ENCODE data around the gene PHLDB2. TPM values are rescaled to one million over a fixed set of nuclear protein-coding genes. Genes with fewer than 3 reads are reported as not detected.

The PHLDB2 gene
- total and polyA plus RNA-seq, 2 of the 4 experiments (the other 2 are of a cell fraction), result 10.6 to 28.7 TPM

GRCh38 chr3:111852540-111852939 is 6.5 kb upstream of the PHLDB2 start:
- Histone ChIP-seq H3K56ac (ENCODE audit: extremely low read depth, insufficient read depth, low read length) (no peak overlapping the region), H2BK120ac (ENCODE audit: low read depth, low read length) (no peak overlapping the region), H3K36me3 (ENCODE audit: control insufficient read depth, insufficient read depth, low read length) (no peaks in the 10 kb centered on the region), H2BK5ac (ENCODE audit: low read depth, low read length, poor library complexity, severe bottlenecking) (no peak overlapping the region), H3K18ac (ENCODE audit: low read depth, low read length) (no peak overlapping the region), H3K14ac (replicated peaks; ENCODE audit: low read depth, low read length) (no peak overlapping the region), H4K91ac (ENCODE audit: insufficient read depth, low read depth, low read length) (no peak overlapping the region), H4K5ac (ENCODE audit: low read depth, low read length) (no peak overlapping the region), H3K4me2 (ENCODE audit: low read depth, low read length) (no peak overlapping the region), H3K9ac (ENCODE audit: low read depth, low read length) (no peak overlapping the region), H2BK20ac (ENCODE audit: low read depth, low read length) (0 out of 2 replicates have a peak overlapping the region, but pooled peaks have one; percentile 14), H3K23ac (ENCODE audit: low read depth, low read length) (no peak overlapping the region), H2AK9ac (replicated peaks; ENCODE audit: low read depth, low read length, poor library complexity) (no peak overlapping the region), H3K9me1 (ENCODE audit: insufficient read depth, low read length) (no peaks in the 10 kb centered on the region), H2AK5ac (ENCODE audit: low read depth, low read length) (peak overlapping the region; percentile 57; the same call in 1 of the 2 replicates), H2AFZ (replicated peaks; ENCODE audit: low read length, poor library complexity) (no peak overlapping the region), H3K4ac (ENCODE audit: low read depth, low read length) (no peak overlapping the region; the same call in 1 of the 2 replicates), H3K79me1 (ENCODE audit: low read depth in 1 of 2, low read length in 2 of 2) (no peaks in the 10 kb centered on the region), H3K4me1 (ENCODE audit: control insufficient read depth, insufficient read depth, low read length) (peaks cover 5% of the 10 kb centered on the region; the same call in 1 of the 2 replicates), H3K9me3 (ENCODE audit: control insufficient read depth, insufficient read depth, low read length) (no peaks in the 10 kb centered on the region), H3K27me3 (ENCODE audit: control insufficient read depth, insufficient read depth, low read length) (no peaks in the 10 kb centered on the region), H3K27ac (ENCODE audit: insufficient read depth, low read length) (no peak overlapping the region), H3K4me3 (ENCODE audit: insufficient read depth, low read depth, low read length) (no peak overlapping the region), H4K8ac (ENCODE audit: low read depth in 2 of 2, low read length in 2 of 2) (no peak overlapping the region; a peak in 1 of 4 replicates), H4K20me1 (ENCODE audit: insufficient read depth, low read length) (no peaks in the 10 kb centered on the region), H2BK15ac (ENCODE audit: low read depth, low read length) (0 out of 3 replicates have a peak overlapping the region, but pooled peaks have one; percentile 48)
- intact Hi-C loops (cut with micrococcal nuclease) (no loop called here), in situ Hi-C loops (cut with MboI; ENCODE audit: low sequenced_read_pairs) (loop anchor here (25.0 kb wide), 1 partner anchor 265 kb away; the partner anchor contains the start of gene ZBED2), dilution Hi-C loops (cut with HindIII; ENCODE audit: low sequenced_read_pairs, unreplicated experiment) (no loop called here)
- no CpG with 5 or more reads among the region's 3 CpGs for WGBS, 2 experiments (ENCODE audit: extremely low coverage in 2 of 2, insufficient read length in 1 of 2)
- CTCF ChIA-PET, result no interaction called here
- BruUV-seq (replicated peaks), result no TSS peak
- ATAC-seq (ENCODE audit: low read depth), result no peak
- POLR2A ChIA-PET (ENCODE audit: unreplicated experiment), result no interaction called here
- no peak for DNase-seq
- no peak for TF ChIP-seq BHLHE40 (IDR thresholded peaks at IDR 0.05; ENCODE audit: low read depth, low read length)
- TF ChIP-seq CEBPB (IDR thresholded peaks at IDR 0.05; ENCODE audit: low read depth, low read length), result no peak
- no peak for TF ChIP-seq ELK1 (IDR thresholded peaks at IDR 0.05; ENCODE audit: borderline replicate concordance, low read depth, low read length)
- TF ChIP-seq NFE2L2 (IDR thresholded peaks at IDR 0.05; ENCODE audit: low read depth, low read length), result no peak
- no peak for TF ChIP-seq FOS (IDR thresholded peaks at IDR 0.05; ENCODE audit: low read depth, low read length)
- TF ChIP-seq CHD1 (IDR thresholded peaks at IDR 0.05; ENCODE audit: low read depth, low read length), result no peak
- TF ChIP-seq CTCF (conservative IDR thresholded peaks at IDR 0.05; ENCODE audit: low read depth, low read length), result no peak
- TF ChIP-seq USF2 (IDR thresholded peaks at IDR 0.05; ENCODE audit: low read depth, low read length), result no peak
- no peak for TF ChIP-seq POLR2A (IDR thresholded peaks at IDR 0.05; ENCODE audit: low read depth, low read length)
- no peak for TF ChIP-seq MXI1 (IDR thresholded peaks at IDR 0.05; ENCODE audit: borderline replicate concordance, low read depth, low read length)

Data from IMR-90 (cell line).